ENCODE results near the gene FHAD1. TPM values are rescaled to one million over a fixed set of nuclear protein-coding genes. Genes with fewer than 3 reads are reported as not detected.
A peak's percentile ranks its signal among the peaks of the same experiment; 100 is the strongest.

FHAD1 gene
- total RNA-seq, 1 experiment from 2014 or later = 3.5 TPM

DNA sequence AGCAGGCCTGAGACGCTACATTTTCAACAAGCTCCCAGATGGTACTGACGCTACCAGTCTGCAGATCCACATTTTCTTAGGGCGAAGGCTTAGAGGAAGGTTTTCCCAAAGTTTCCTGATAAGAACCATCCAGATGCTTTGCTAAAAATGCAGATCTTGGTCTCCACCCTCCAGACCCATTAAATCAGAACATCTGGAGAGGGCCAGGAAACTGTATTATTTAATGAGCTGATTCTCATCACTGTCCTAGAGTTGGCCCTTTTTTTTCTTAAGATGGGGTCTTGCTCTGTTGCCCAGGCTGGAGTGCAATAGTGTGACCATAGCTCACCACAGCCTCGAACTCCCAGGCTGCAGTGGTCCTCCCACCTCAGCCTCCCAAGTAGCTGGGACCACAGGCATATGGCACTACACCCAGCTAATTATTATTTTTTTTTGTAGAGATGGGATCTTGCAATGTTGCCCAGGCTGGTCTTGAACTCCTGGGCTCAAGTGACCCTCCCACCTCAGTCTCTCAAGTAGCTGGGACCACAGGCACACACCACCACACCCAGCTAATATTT is 95.5 kb downstream of the FHAD1 start:
- ATAC-seq (no peak), DNase-seq (ENCODE audit: low read depth, low spot score) (no peak)
- CTCF ChIA-PET = interaction anchor here (1.3 kb wide), 1 partner anchor 19 kb away, joined by 4 read pairs; no protein-coding TSS in a partner anchor
- H3K79me2 ChIP-seq (ENCODE audit: insufficient read depth, low read length) = no peaks in the 10 kb centered on the region
- no peak overlapping the region for H3K9ac ChIP-seq (ENCODE audit: low read length)
- H3K36me3 ChIP-seq (ENCODE audit: control insufficient read depth in 1 of 2, insufficient read depth in 2 of 2, low read length in 2 of 2) = no peaks in the 10 kb centered on the region; a peak in 1 of 4 replicates
- H4K20me1 ChIP-seq (ENCODE audit: insufficient read depth) = no peaks in the 10 kb centered on the region
- peaks cover 14 to 70% of the 10 kb centered on the region in 2 experiments for H3K4me1 ChIP-seq (ENCODE audit: control insufficient read depth in 1 of 2, insufficient read depth in 2 of 2, low read length in 2 of 2)
- no peaks in the 10 kb centered on the region for H3K9me2 ChIP-seq (ENCODE audit: insufficient read depth)
- intact Hi-C loops (cut with micrococcal nuclease) = no loop called here
- no peaks in the 10 kb centered on the region for H3K9me3 ChIP-seq (ENCODE audit: control insufficient read depth in 1 of 2, insufficient read depth in 1 of 2, low read depth in 1 of 2, low read length in 2 of 2)
- POLR2A ChIA-PET = no interaction called here
- H3K4me2 ChIP-seq (ENCODE audit: low read length) = peak overlapping the region; percentile 10; the same call in 1 of the 2 replicates
- BruUV-seq (replicated peaks) = no TSS peak
- no peak overlapping the region for H3K4me3 ChIP-seq (replicated peaks in 1 of 2; ENCODE audit: low read depth in 1 of 2, low read length in 2 of 2)
- no peaks in the 10 kb centered on the region for H3K27me3 ChIP-seq (ENCODE audit: insufficient read depth, low read length)
- RAD21 ChIA-PET (ENCODE audit: low non-redundant PET in 1 of 2, low total read pairs in 2 of 2, uncharacterized antibody in 2 of 2, unreplicated experiment in 2 of 2) = no interaction called here
- H2AFZ ChIP-seq (ENCODE audit: low read depth, low read length, poor library complexity, severe bottlenecking) = no peak overlapping the region
- H3K27ac ChIP-seq (ENCODE audit: low read depth, low read length) = no peak overlapping the region
- TF ChIP-seq TCF7L2 (IDR thresholded peaks at IDR 0.05; ENCODE audit: borderline replicate concordance, extremely low read depth, insufficient read depth, insufficient read length) (no peak), ZNF274 (IDR thresholded peaks at IDR 0.05; ENCODE audit: low read depth, low read length) (no peak), RAD21 (IDR thresholded peaks at IDR 0.05; ENCODE audit: low read depth) (no peak), EGR1 (IDR thresholded peaks at IDR 0.05; ENCODE audit: low read depth) (no peak), ZFX (IDR thresholded peaks at IDR 0.05) (no peak), JUND (IDR thresholded peaks at IDR 0.05) (no peak), SP1 (IDR thresholded peaks at IDR 0.05; ENCODE audit: low read depth) (no peak), POLR2AphosphoS5 (IDR thresholded peaks at IDR 0.05; ENCODE audit: low read depth, low read length) (no peak), ELF1 (IDR thresholded peaks at IDR 0.05; ENCODE audit: borderline replicate concordance, low read depth) (no peak), EZH2phosphoT487 (IDR thresholded peaks at IDR 0.05; ENCODE audit: borderline replicate concordance) (no peak)
- TF ChIP-seq, protein P1, sequence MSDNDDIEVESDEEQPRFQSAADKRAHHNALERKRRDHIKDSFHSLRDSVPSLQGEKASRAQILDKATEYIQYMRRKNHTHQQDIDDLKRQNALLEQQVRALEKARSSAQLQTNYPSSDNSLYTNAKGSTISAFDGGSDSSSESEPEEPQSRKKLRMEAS (IDR thresholded peaks at IDR 0.05) = no peak
- TF ChIP-seq, protein P2, sequence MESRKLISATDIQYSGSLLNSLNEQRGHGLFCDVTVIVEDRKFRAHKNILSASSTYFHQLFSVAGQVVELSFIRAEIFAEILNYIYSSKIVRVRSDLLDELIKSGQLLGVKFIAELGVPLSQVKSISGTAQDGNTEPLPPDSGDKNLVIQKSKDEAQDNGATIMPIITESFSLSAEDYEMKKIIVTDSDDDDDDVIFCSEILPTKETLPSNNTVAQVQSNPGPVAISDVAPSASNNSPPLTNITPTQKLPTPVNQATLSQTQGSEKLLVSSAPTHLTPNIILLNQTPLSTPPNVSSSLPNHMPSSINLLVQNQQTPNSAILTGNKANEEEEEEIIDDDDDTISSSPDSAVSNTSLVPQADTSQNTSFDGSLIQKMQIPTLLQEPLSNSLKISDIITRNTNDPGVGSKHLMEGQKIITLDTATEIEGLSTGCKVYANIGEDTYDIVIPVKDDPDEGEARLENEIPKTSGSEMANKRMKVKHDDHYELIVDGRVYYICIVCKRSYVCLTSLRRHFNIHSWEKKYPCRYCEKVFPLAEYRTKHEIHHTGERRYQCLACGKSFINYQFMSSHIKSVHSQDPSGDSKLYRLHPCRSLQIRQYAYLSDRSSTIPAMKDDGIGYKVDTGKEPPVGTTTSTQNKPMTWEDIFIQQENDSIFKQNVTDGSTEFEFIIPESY (IDR thresholded peaks at IDR 0.05; ENCODE audit: extremely low read depth, insufficient replicate concordance, low read length) = no peak
- TF ChIP-seq, protein P3, sequence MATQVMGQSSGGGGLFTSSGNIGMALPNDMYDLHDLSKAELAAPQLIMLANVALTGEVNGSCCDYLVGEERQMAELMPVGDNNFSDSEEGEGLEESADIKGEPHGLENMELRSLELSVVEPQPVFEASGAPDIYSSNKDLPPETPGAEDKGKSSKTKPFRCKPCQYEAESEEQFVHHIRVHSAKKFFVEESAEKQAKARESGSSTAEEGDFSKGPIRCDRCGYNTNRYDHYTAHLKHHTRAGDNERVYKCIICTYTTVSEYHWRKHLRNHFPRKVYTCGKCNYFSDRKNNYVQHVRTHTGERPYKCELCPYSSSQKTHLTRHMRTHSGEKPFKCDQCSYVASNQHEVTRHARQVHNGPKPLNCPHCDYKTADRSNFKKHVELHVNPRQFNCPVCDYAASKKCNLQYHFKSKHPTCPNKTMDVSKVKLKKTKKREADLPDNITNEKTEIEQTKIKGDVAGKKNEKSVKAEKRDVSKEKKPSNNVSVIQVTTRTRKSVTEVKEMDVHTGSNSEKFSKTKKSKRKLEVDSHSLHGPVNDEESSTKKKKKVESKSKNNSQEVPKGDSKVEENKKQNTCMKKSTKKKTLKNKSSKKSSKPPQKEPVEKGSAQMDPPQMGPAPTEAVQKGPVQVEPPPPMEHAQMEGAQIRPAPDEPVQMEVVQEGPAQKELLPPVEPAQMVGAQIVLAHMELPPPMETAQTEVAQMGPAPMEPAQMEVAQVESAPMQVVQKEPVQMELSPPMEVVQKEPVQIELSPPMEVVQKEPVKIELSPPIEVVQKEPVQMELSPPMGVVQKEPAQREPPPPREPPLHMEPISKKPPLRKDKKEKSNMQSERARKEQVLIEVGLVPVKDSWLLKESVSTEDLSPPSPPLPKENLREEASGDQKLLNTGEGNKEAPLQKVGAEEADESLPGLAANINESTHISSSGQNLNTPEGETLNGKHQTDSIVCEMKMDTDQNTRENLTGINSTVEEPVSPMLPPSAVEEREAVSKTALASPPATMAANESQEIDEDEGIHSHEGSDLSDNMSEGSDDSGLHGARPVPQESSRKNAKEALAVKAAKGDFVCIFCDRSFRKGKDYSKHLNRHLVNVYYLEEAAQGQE (IDR thresholded peaks at IDR 0.05; ENCODE audit: low read depth) = no peak

Data from HCT116 (cell line).